HFFc6 (cell line): ENCODE results near the gene PRUNE2. TPM values are rescaled to one million over a fixed set of nuclear protein-coding genes. Genes with fewer than 3 reads are reported as not detected.

Experiments
- DNase-seq: peaks from one replicate; pipeline ENCODE4 v3.0.0-alpha.2; 2018
- H3K27ac Mint-ChIP-seq: 2 replicates; pipeline ENCODE4 v1.8.0; 2020; ENCODE audit warnings: mild to moderate bottlenecking, mixed read lengths
- H3K27me3 Mint-ChIP-seq: 2 replicates; pipeline ENCODE4 v1.8.0; 2021; ENCODE audit warnings: mild to moderate bottlenecking, moderate library complexity, mixed read lengths; ENCODE audit not compliant: insufficient read depth
- H3K36me3 Mint-ChIP-seq: 2 replicates; pipeline ENCODE4 v1.8.0; 2021; ENCODE audit warnings: low read depth, mixed read lengths
- H3K4me1 Mint-ChIP-seq: 2 replicates; pipeline ENCODE4 v1.8.0; 2020; ENCODE audit warnings: low read depth, mixed read lengths
- H3K4me3 Mint-ChIP-seq: 2 replicates; pipeline ENCODE4 v1.8.0; 2020; ENCODE audit warnings: mild to moderate bottlenecking, moderate library complexity, mixed read lengths
- H3K9me3 Mint-ChIP-seq: 2 replicates; pipeline ENCODE4 v1.8.0; 2020; ENCODE audit warnings: mild to moderate bottlenecking, mixed read lengths
- total RNA-seq, 6 experiments: library from RNA; stranded (reverse); fragmentation: NEBNext Ultra II Directional; extraction: Animal tissue kit (Norgen Biotek cat#: 25700); gene quantifications; 2 replicates in 1 of 6; 3 replicates in 5 of 6; pipeline ENCODE4 v1.2.3, GENCODE V29; 2021
- TF ChIP-seq, protein P1 (sequence below): fragments of 200-600 bp; sonication (generic); IDR thresholded peaks from 2 replicates; pipeline ENCODE4 v1.5.0; 2021; ENCODE audit warnings: antibody characterized with exemption, mild to moderate bottlenecking

Gene PRUNE2
- total RNA-seq, 6 experiments from 2014 or later: 0.02 to 0.29 (median 0.16) TPM; not detected in 2

DNA sequence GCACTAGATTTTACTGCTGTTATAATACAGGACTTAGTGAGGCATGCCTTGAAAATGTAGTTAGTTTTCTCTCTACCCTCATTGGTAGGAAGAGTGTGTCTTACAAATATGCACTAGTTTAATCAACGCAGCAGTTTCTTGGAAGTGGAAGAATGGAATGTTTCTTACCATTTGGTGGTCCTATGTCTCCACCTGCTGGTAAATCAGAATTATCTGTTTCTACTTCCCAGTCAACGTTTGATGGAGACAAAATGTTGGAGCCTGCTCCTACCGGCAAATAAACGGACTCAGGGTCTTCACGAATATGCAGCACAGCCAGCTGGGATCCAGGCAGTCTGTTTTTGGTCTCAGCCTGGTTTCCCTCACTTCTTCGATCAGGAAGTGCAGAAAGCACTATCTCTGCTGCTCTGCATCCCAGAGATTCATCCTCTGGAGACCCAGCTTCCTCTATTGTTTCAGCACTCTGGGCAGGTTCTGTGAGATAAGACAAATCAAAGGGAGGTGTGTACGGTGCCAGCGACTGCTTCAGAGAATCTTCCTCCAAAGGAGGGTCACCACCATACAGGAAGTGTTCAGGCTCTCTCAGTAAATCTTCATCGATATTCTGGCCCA lies 201.2 kb downstream of the PRUNE2 start:
- Mint-ChIP-seq H3K27ac (no peak overlapping the region), H3K9me3 (no peaks in the 10 kb centered on the region), H3K36me3 (no peaks in the 10 kb centered on the region), H3K4me1 (peaks cover 8% of the 10 kb centered on the region), H3K4me3 (no peak overlapping the region), H3K27me3 (peaks cover 58% of the 10 kb centered on the region)
- TF ChIP-seq, protein P1, sequence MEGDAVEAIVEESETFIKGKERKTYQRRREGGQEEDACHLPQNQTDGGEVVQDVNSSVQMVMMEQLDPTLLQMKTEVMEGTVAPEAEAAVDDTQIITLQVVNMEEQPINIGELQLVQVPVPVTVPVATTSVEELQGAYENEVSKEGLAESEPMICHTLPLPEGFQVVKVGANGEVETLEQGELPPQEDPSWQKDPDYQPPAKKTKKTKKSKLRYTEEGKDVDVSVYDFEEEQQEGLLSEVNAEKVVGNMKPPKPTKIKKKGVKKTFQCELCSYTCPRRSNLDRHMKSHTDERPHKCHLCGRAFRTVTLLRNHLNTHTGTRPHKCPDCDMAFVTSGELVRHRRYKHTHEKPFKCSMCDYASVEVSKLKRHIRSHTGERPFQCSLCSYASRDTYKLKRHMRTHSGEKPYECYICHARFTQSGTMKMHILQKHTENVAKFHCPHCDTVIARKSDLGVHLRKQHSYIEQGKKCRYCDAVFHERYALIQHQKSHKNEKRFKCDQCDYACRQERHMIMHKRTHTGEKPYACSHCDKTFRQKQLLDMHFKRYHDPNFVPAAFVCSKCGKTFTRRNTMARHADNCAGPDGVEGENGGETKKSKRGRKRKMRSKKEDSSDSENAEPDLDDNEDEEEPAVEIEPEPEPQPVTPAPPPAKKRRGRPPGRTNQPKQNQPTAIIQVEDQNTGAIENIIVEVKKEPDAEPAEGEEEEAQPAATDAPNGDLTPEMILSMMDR: peak; percentile 86
- DNase-seq: peak; percentile 84

GRCh38 chr9:76703270-76703669 lies 202.6 kb downstream of the PRUNE2 start:
- TF ChIP-seq, protein P1: no peak
- H3K4me1 Mint-ChIP-seq: peaks cover 10% of the 10 kb centered on the region
- peaks cover 52% of the 10 kb centered on the region for H3K27me3 Mint-ChIP-seq

DNA sequence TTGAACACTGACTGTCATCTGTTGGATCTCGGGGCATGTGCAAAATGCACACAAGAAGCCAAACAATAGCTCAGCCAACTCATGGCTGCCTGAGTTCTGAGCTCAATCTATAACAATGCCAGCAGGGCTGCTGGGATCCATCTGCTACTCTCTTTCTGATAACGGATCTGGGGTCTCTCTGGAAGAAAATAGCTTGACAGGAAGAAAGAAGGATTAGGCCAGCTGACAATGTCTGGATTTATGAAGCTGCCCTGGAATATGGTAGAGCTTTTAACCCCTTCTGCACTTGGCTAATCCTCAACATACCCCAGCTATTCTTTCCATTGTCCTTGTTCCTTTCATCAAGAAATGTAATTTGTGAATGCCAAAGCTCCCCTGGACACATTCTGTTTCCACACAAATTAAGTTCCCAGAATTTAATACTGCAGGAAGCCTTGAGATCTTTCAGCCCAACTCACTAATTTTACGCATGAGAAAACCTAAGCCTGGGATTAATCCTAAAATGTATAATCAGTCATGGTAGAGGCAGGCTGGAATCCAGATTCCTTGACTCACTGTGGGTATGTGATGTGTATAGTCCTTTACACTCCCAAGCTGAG lies 204.4 kb downstream of the PRUNE2 start:
- TF ChIP-seq, protein P1: no peak
- DNase-seq: no peak
- Mint-ChIP-seq H3K27me3 (peaks cover 52% of the 10 kb centered on the region), H3K27ac (no peak overlapping the region), H3K4me1 (peaks cover 10% of the 10 kb centered on the region), H3K36me3 (no peaks in the 10 kb centered on the region), H3K4me3 (no peak overlapping the region), H3K9me3 (no peaks in the 10 kb centered on the region)

More at GRCh38 chr9:76703270-76703669, 202.6 kb downstream of the PRUNE2 start:
- Mint-ChIP-seq H3K27ac (no peak overlapping the region), H3K36me3 (no peaks in the 10 kb centered on the region), H3K4me3 (no peak overlapping the region), H3K9me3 (no peaks in the 10 kb centered on the region)
- DNase-seq: no peak

DNA sequence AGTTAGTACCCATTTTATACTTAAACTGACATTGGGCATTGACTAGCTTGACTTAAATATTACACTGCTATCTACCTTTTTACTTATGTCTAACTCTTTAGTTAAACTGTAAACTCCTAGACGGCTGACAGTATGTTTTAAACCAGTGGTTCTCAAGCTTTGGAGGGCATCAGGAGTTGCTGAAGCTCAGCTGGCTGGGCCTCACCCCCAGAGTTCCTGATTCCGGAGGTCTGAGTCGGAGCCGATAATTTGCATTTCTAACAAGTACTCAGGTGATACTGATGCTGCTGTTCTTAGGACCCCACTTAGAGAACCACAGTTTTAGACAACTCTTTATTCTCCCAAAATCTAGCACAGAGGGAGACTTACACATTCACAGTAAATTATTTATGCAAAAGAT lies 205.0 kb downstream of the PRUNE2 start:
- H3K27me3 Mint-ChIP-seq: peaks cover 47% of the 10 kb centered on the region
- no peak overlapping the region for H3K27ac Mint-ChIP-seq
- no peak overlapping the region for H3K4me3 Mint-ChIP-seq
- TF ChIP-seq, protein P1: no peak
- H3K4me1 Mint-ChIP-seq: peaks cover 10% of the 10 kb centered on the region
- H3K9me3 Mint-ChIP-seq: no peaks in the 10 kb centered on the region
- no peak for DNase-seq
- H3K36me3 Mint-ChIP-seq: no peaks in the 10 kb centered on the region

DNA sequence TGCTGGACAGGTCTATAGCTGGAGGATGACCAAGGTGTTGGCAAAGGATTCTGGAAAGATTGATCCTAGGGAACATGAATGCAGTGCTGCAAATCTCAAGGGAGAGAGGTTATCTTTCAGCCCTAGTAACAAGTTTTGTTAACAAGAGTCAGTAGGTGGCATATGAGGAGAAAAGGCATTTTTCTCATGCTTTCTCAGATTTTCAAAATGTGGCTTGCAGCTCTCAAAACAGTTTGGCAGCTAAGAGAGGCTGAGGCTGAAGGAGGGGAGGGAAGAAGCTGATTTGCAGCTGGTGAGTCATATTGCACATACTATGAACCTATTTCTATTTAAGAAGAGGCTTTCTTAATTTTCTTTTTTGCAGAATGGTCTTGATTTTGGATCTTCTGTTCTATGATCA lies 205.9 kb downstream of the PRUNE2 start:
- DNase-seq: peak; percentile 48
- no peaks in the 10 kb centered on the region for H3K36me3 Mint-ChIP-seq
- H3K4me1 Mint-ChIP-seq: peaks cover 10% of the 10 kb centered on the region
- H3K9me3 Mint-ChIP-seq: no peaks in the 10 kb centered on the region
- no peak overlapping the region for H3K27ac Mint-ChIP-seq
- TF ChIP-seq, protein P1: no peak
- H3K4me3 Mint-ChIP-seq: no peak overlapping the region
- peaks cover 46% of the 10 kb centered on the region for H3K27me3 Mint-ChIP-seq
